GM23338 (cell line): ENCODE data around the gene IDH1.

Experiments
- POLR2AphosphoS5 ChIP-seq: IDR thresholded peaks from 2 replicates; pipeline ENCODE4 v1.6.1; 2016; ENCODE audit warnings: antibody characterized with exemption, low read depth
- TF ChIP-seq, protein P1 (sequence below), 2 experiments: fragments of 200-600 bp in 1 of 2; sonication (generic) in 1 of 2; conservative IDR thresholded peaks; 2 replicates each; pipeline versions ENCODE4 v1.5.1 to v1.6.1; 2016 to 2017; ENCODE audit warnings: antibody characterized with exemption in 2 of 2, low read depth in 2 of 2, mild to moderate bottlenecking in 2 of 2, moderate library complexity in 1 of 2

GRCh38 chr2:208279236-208279635 lies 24.4 kb upstream of the IDH1 start:
- TF ChIP-seq, protein P1, sequence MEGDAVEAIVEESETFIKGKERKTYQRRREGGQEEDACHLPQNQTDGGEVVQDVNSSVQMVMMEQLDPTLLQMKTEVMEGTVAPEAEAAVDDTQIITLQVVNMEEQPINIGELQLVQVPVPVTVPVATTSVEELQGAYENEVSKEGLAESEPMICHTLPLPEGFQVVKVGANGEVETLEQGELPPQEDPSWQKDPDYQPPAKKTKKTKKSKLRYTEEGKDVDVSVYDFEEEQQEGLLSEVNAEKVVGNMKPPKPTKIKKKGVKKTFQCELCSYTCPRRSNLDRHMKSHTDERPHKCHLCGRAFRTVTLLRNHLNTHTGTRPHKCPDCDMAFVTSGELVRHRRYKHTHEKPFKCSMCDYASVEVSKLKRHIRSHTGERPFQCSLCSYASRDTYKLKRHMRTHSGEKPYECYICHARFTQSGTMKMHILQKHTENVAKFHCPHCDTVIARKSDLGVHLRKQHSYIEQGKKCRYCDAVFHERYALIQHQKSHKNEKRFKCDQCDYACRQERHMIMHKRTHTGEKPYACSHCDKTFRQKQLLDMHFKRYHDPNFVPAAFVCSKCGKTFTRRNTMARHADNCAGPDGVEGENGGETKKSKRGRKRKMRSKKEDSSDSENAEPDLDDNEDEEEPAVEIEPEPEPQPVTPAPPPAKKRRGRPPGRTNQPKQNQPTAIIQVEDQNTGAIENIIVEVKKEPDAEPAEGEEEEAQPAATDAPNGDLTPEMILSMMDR (conservative IDR thresholded peaks at IDR 0.05; ENCODE audit: low read depth in 2 of 2): no peak
- TF ChIP-seq POLR2AphosphoS5: no peak
